Activated T-helper 2 cell treated with anti-CD3 and anti-CD28 coated beads, Interferon-gamma antibody, Interleukin-2, Interleukin-4, amounts not matched to agents 10 μg/mL and 5 μg/mL and 100 μg/mL, durations not matched to agents 14 hours and 24 hours and 36 hours (primary cell): ENCODE measurements around the gene SPDYE8. TPM values are rescaled to one million over a fixed set of nuclear protein-coding genes. Genes with fewer than 3 reads are reported as not detected.
"Not testable (repeated sequence)": the region's sequence is repeated elsewhere in the genome, so short reads cannot be mapped to it uniquely, and the experiment has no call there.

Source experiments
- DNase-seq: peaks from one replicate; pipeline ENCODE4 v3.0.0; 2021; ENCODE audit warnings: low spot score
- H3K27ac Mint-ChIP-seq: one replicate; pipeline ENCODE4 v1.8.0; 2021; ENCODE audit warnings: mixed read lengths
- H3K27me3 Mint-ChIP-seq: one replicate; pipeline ENCODE4 v1.8.0; 2021; ENCODE audit warnings: low read depth, mixed read lengths
- H3K36me3 Mint-ChIP-seq: one replicate; pipeline ENCODE4 v1.8.0; 2021; ENCODE audit warnings: low read depth, mixed read lengths
- H3K4me1 Mint-ChIP-seq: one replicate; pipeline ENCODE4 v1.8.0; 2021; ENCODE audit warnings: low read depth, mixed read lengths
- H3K4me3 Mint-ChIP-seq: one replicate; pipeline ENCODE4 v1.8.0; 2021; ENCODE audit warnings: low read depth, mild to moderate bottlenecking, moderate library complexity, mixed read lengths
- H3K9me3 Mint-ChIP-seq: one replicate; pipeline ENCODE4 v1.8.0; 2021; ENCODE audit warnings: mixed read lengths
- intact Hi-C: fragments of 100-400 bp; cut with micrococcal nuclease; formaldehyde crosslinking; loops from one replicate; pipeline ENCODE4 v1.15.1; 2023
- total RNA-seq: library from RNA; stranded (reverse); gene quantifications from 2 replicates; pipeline ENCODE4 v1.2.3, GENCODE V29; 2022

SPDYE8 gene, protein sequence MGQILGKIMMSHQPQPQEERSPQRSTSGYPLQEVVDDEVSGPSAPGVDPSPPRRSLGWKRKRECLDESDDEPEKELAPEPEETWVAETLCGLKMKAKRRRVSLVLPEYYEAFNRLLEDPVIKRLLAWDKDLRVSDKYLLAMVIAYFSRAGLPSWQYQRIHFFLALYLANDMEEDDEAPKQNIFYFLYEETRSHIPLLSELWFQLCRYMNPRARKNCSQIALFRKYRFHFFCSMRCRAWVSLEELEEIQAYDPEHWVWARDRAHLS
- total RNA-seq, result not detected in 2 replicates

GRCh38 chr7:73029666-73030065 lies at the start of gene SPDYE8:
TSS of gene SPDYE8 (minus strand) at chr7:73029766. CDS start at chr7:73027966, 1,800 bp downstream.
- H3K4me3 Mint-ChIP-seq, H3K36me3 Mint-ChIP-seq, intact Hi-C loops, H3K9me3 Mint-ChIP-seq, H3K27ac Mint-ChIP-seq, DNase-seq, H3K4me1 Mint-ChIP-seq, H3K27me3 Mint-ChIP-seq: not testable (repeated sequence)

GRCh38 chr7:73057811-73058210 lies 28.2 kb upstream of the SPDYE8 start, which contains the start of gene SPDYE11:
TSS of gene SPDYE11 (minus strand) at chr7:73057911. CDS start at chr7:73056111, 1,800 bp downstream.
- H3K4me3 Mint-ChIP-seq, H3K9me3 Mint-ChIP-seq, H3K27ac Mint-ChIP-seq, H3K36me3 Mint-ChIP-seq, DNase-seq, H3K4me1 Mint-ChIP-seq, H3K27me3 Mint-ChIP-seq, intact Hi-C loops: not testable (repeated sequence)

DNA sequence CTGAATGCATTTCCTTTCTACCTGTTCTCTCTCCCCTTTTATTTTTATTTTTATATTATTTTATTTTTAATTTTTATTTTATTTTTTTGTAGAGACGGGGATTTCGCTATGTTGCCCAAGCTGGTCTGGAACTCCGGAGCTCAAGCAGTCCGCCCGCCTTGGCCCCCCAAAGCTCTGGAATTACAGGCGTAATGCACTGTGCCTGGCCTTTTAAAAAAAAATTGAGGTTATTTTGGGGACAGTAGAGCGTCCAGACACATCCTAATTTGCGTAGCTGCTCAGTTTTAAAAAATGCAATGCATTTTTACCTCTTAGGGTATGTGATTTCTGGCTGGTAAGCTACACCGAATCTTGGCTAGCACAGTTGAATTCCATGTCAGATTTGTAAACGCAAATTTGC lies 23.1 kb downstream of the SPDYE8 start:
- H3K4me3 Mint-ChIP-seq, result peak overlapping the region; percentile 37
- intact Hi-C loops, H3K27me3 Mint-ChIP-seq, H3K27ac Mint-ChIP-seq, DNase-seq, H3K9me3 Mint-ChIP-seq, H3K4me1 Mint-ChIP-seq: not testable (repeated sequence)
- peaks cover 10% of the 10 kb centered on the region for H3K36me3 Mint-ChIP-seq

- Mint-ChIP-seq H3K36me3 (peaks cover 10% of the 10 kb centered on the region), H3K27ac (peak overlapping the region; percentile 99), H3K4me3 (peak overlapping the region; percentile 89)
- intact Hi-C loops, H3K27me3 Mint-ChIP-seq, H3K4me1 Mint-ChIP-seq, H3K9me3 Mint-ChIP-seq: not testable (repeated sequence)
- DNase-seq, result peak; percentile 90
Observed at GRCh38 chr7:73005693-73006447, 23.7 kb downstream of the SPDYE8 start.

DNA sequence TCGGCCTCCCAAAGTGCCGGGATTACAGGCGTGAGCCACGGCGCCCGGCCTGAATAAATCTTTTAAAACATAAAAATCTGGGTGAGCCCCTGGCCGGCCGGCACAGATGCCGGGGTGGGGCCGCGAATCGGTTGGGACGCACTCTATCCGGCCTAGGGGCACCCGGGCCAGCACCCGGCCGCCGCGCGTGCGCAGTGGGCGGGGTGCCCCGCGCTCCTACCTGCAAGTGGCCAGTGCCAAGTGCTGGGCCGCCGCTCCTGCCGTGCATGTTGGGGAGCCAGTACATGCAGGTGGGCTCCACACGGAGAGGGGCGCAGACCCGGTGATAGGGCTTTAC lies 24.2 kb downstream of the SPDYE8 start:
- H3K36me3 Mint-ChIP-seq, result peaks cover 10% of the 10 kb centered on the region
- H3K4me3 Mint-ChIP-seq, result peak overlapping the region; percentile 89
- H3K9me3 Mint-ChIP-seq, H3K27me3 Mint-ChIP-seq, H3K4me1 Mint-ChIP-seq, intact Hi-C loops: not testable (repeated sequence)
- H3K27ac Mint-ChIP-seq, result peak overlapping the region; percentile 99
- peak; percentile 70 for DNase-seq

GRCh38 chr7:72997887-72998468 lies 31.6 kb downstream of the SPDYE8 start:
- H3K4me3 Mint-ChIP-seq, intact Hi-C loops, DNase-seq, H3K27ac Mint-ChIP-seq, H3K9me3 Mint-ChIP-seq, H3K36me3 Mint-ChIP-seq, H3K4me1 Mint-ChIP-seq, H3K27me3 Mint-ChIP-seq: not testable (repeated sequence)

DNA sequence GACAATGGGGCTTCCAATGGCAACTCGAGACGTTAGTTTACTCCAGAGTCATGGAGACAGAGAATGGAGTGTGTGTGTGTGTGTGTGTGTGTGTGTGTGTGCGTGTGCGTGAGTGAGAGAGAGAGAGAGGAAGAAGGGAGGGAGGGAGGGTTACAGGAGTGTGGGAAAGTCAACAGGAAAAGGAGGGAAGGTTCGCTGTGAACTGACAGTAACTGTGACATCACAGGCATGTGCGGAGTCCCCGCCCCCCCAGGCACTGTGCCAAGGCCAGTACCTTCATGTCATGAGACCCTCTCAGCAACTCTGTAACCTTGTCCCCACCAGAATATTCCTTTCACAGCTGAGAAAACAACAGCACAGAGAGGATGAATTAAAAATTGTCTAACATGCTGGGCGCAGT lies 32.1 kb downstream of the SPDYE8 start:
- DNase-seq, H3K27ac Mint-ChIP-seq, intact Hi-C loops, H3K27me3 Mint-ChIP-seq, H3K36me3 Mint-ChIP-seq, H3K4me1 Mint-ChIP-seq, H3K4me3 Mint-ChIP-seq, H3K9me3 Mint-ChIP-seq: not testable (repeated sequence)

- intact Hi-C loops, H3K4me1 Mint-ChIP-seq, DNase-seq, H3K9me3 Mint-ChIP-seq, H3K27ac Mint-ChIP-seq, H3K4me3 Mint-ChIP-seq, H3K36me3 Mint-ChIP-seq, H3K27me3 Mint-ChIP-seq: not testable (repeated sequence)
Observed at GRCh38 chr7:72995484-72995883, 34.1 kb downstream of the SPDYE8 start.

GRCh38 chr7:72990146-72990913 lies 39.2 kb downstream of the SPDYE8 start:
- H3K9me3 Mint-ChIP-seq, intact Hi-C loops, DNase-seq, H3K36me3 Mint-ChIP-seq, H3K27ac Mint-ChIP-seq, H3K27me3 Mint-ChIP-seq, H3K4me1 Mint-ChIP-seq, H3K4me3 Mint-ChIP-seq: not testable (repeated sequence)

DNA sequence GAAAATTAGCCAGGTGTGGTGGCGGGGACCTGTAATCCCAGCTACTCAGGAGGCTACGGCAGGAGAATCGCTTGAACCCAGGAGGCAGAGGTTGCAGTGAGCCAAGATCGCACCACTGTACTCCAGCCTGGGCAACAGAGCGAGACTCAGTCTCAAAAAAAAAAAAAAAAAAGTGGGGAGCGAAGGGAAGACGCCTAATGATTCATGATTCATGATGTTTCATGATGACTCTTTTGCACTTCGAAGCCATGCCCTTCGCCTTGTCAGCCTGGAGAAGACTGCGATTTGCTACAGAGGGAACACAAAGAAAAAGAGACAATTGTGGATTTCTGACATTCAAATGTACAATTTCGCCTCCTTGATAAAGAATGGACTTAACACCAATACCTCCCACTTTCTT lies 47.5 kb downstream of the SPDYE8 start:
- H3K27ac Mint-ChIP-seq, DNase-seq, H3K36me3 Mint-ChIP-seq, H3K4me3 Mint-ChIP-seq, intact Hi-C loops, H3K9me3 Mint-ChIP-seq, H3K4me1 Mint-ChIP-seq, H3K27me3 Mint-ChIP-seq: not testable (repeated sequence)

DNA sequence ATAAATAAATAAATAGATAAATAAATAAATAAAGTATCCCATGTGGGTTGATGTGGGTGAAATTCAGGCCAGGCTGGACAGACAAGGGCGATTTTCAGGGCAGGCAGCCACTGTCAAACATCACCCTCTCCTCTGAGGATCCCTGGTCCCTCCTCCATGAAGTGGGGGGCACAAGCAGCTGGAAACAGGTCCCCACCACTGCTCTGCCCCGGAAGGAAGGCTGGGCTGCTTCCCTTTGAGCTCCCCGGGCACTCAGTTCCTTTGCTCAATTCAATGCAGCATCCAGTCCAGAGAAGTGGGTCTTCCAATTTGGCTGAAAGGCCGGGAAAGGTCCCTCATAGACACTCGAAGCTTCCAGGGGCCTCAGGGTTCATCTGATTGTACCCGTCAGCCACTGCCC lies 49.2 kb downstream of the SPDYE8 start:
- DNase-seq, intact Hi-C loops, H3K4me1 Mint-ChIP-seq, H3K4me3 Mint-ChIP-seq, H3K9me3 Mint-ChIP-seq, H3K36me3 Mint-ChIP-seq, H3K27me3 Mint-ChIP-seq, H3K27ac Mint-ChIP-seq: not testable (repeated sequence)

DNA sequence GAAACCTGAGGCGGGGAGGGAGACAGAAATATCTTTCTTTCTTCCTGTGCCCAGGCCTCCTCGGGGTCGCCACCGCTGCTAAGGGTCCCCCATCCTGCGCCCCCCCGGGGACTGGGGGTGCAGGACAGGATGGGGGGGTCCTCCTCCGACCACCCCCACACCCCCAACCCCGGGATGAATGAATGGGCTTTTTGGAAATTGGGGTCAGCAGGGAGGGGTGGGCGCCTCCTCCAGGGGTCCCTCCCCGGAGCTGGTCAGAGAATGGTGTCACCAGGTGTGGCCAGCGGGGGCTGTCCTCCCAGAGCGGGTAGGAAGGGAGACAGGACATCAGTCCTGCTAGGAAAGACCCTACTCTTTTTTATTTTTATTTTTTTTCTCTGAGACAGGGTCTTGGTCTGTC lies 53.1 kb downstream of the SPDYE8 start:
- H3K4me3 Mint-ChIP-seq, H3K27me3 Mint-ChIP-seq, intact Hi-C loops, H3K36me3 Mint-ChIP-seq, DNase-seq, H3K27ac Mint-ChIP-seq, H3K9me3 Mint-ChIP-seq, H3K4me1 Mint-ChIP-seq: not testable (repeated sequence)
